Coronary artery (tissue), 2 donors: ENCODE results near the gene EEF1A2.

Experiments
- DNase-seq: peaks from one replicate; pipeline ENCODE4 v3.0.0-alpha.2; 2017; ENCODE audit warnings: low spot score
- H3K27ac ChIP-seq, 2 donors: fragments of 200-600 bp; sonication (generic); one replicate each; pipeline ENCODE4 v1.5.1; 2016 to 2019
- H3K4me3 ChIP-seq: fragments of 200-600 bp; sonication (generic); 2 replicates; pipeline ENCODE4 v1.5.1; 2016; ENCODE audit warnings: mild to moderate bottlenecking, moderate library complexity
- CTCF ChIP-seq: fragments of 200-600 bp; sonication (generic); IDR thresholded peaks from one replicate; pipeline ENCODE4 v1.5.1; 2019; ENCODE audit warnings: antibody characterized with exemption

Gene EEF1A2

GRCh38 chr20:63487116-63487764, 11.6 kb downstream of the EEF1A2 start:
- no peak for TF ChIP-seq CTCF
- DNase-seq: no peak
- no peak overlapping the region for H3K27ac ChIP-seq
- H3K4me3 ChIP-seq: no peak overlapping the region

GRCh38 chr20:63486300-63486855, 12.5 kb downstream of the EEF1A2 start:
- TF ChIP-seq CTCF: no peak
- no peak overlapping the region for H3K27ac ChIP-seq
- DNase-seq: no peak
- H3K4me3 ChIP-seq: no peak overlapping the region

- no peak for DNase-seq
- no peak for TF ChIP-seq CTCF
- Histone ChIP-seq H3K4me3 (no peak overlapping the region), H3K27ac (no peak overlapping the region)
Measured at GRCh38 chr20:63484651-63485403, 14.1 kb downstream of the EEF1A2 start.

- H3K4me3 ChIP-seq: no peak overlapping the region
- no peak for DNase-seq
- TF ChIP-seq CTCF: no peak
- H3K27ac ChIP-seq: no peak overlapping the region
Measured at GRCh38 chr20:63484236-63484635, 14.6 kb downstream of the EEF1A2 start.

GRCh38 chr20:63483834-63484233, 15.0 kb downstream of the EEF1A2 start:
- no peak for DNase-seq
- TF ChIP-seq CTCF: no peak
- H3K4me3 ChIP-seq: no peak overlapping the region
- no peak overlapping the region for H3K27ac ChIP-seq

- Histone ChIP-seq H3K27ac (no peak overlapping the region), H3K4me3 (no peak overlapping the region)
- no peak for DNase-seq
- TF ChIP-seq CTCF: no peak
Measured at GRCh38 chr20:63482021-63482587, 16.8 kb downstream of the EEF1A2 start.
